ENCODE measurements around the gene KRTAP17-1.

DNA sequence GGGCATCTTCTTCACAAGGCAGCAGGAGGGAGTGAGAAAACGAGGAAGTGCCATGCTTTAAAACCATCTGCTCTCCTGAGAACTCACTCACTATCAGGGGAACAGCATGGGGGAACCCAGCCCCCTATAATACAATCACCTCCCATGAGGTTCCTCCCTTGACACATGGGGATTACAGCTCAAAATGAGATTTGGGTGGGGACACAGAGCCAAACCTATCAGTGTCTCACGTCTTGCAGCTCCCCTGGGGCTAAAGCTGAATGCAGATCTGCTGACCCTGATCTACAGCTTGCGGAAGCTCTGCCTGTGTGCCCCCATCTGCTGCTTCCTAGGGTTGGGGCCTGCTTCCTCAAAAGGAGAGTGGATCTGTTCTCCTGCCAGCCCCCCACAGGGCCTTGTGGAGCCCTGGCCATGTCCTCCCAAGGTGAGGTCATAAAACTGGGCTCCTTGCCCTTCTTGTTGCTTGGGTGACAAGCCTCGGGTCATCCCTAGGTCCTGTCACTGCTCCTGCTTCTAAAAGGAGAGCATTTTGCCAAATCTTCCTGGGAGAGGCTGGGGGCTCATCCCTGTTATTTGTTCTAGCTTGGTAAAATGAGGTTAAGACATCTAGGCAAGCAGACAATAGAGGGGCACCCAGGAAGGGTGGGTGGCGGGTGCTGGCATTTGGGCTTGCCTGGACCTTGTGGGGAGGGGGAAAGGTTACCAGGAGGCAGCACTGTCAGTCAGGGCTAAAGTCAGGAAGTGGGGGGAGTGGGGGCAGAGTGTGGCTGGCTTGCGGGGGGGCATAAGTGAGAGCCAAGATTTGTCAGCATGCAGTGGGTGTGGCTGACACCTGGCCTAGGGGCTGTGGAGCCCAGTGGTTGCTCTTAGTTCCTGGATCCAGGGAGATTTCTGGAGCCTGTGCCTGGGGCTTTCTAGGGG is 19.1 kb upstream of the KRTAP17-1 start:
- TF ChIP-seq CTCF (IDR thresholded peaks at IDR 0.05) (no peak), POLR2A (IDR thresholded peaks at IDR 0.05) (no peak)
